Measurements from ENCODE around the gene GAPDHS.

GAPDHS gene

GRCh38 chr19:35540356-35540927 is 7.2 kb downstream of the GAPDHS start:
- DNase-seq (ENCODE audit: low read depth) = no peak

DNA sequence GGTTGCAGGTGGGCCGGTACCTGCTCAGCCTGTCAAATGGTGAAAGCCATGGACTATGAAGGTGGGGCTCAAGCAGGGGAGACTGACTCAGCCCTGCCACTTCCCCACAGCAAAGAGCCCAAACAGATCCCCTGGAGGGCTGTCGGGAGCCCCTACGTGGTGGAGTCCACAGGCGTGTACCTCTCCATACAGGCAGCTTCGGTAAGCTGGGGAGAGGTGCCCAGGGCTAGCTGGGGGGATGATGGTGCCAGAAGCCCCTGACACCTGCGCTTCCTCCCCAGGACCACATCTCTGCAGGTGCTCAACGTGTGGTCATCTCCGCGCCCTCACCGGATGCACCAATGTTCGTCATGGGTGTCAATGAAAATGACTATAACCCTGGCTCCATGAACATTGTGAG is 9.0 kb downstream of the GAPDHS start:
- DNase-seq (ENCODE audit: low read depth) = no peak

- DNase-seq (ENCODE audit: low read depth) = no peak
Measured at GRCh38 chr19:35543280-35544109, 10.2 kb downstream of the GAPDHS start.

DNA sequence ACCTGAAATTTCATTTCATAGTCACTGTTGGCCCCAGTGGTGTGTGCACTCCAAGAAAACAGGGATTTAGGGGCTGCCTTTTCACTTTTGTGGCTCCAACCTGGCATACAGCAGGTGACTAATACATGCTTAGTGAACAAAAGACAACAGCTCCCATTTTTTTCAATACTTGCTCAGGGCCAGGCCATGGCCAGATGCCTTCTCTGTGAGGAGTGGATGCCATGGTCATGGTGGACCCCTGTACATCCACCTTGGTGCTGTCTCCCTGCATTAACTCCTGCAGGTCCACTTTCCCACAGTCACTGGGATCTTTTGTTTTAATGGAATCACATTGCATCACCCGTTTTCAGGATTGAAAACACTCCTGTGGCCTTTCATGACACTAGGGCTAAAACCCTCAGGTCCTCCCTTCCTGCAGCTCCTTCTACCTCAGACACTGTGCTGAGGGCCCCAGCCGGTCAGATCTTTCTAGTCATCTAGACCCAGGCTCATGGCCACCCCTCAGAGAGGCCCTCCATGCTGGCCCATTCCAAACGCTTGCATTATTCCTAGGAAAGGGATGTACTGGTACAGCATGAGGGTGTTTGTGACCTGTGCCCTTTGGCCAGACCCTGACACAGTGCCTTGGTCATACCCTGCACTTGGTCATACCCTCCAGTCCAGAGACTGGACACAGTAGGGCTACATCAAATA is 11.0 kb downstream of the GAPDHS start:
- no peak for DNase-seq (ENCODE audit: low read depth)

DNA sequence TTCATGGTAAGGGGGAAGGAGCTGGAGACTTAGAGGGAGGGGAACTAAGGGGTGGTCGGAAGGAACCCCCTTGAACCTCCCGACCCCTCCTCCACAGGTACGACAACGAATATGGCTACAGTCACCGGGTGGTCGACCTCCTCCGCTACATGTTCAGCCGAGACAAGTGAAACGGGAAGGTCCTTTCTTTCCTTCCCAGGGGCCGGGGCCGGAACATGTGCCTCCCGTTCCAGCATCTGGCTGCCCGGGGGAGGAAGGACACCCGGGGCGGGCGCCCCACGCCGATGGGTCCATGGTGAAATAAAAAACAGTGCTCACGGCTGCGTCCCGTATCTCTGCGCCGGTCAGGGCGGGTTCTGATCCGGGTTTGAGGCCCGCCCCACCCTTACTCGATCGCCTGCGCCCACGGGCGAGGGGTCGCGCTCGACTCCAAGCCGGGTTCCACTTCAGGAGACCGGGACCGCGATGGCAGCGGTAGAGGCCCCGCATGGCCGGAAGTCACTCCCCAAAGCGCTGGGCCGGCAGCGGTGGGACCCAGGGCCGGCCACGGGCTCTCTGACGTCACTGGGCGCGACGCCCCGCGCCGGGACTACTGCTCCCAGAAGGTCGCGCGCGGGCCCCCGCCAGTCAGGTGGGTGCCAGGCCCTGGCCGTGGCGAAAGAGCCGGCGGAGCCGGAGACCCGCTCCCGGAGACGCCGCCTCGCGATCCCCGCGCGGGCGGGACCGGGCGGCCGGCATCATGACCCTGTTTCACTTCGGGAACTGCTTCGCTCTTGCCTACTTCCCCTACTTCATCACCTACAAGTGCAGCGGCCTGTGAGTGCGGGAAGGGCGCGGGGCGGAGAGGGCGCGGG is 12.0 kb downstream of the GAPDHS start, which contains the start of gene TMEM147:
TSS of gene TMEM147 (plus strand) at position 626 of the 854 bp plus-strand sequence. CDS start at position 740, 114 bp downstream.
- peak; percentile 68 for DNase-seq (ENCODE audit: low read depth)

GRCh38 chr19:35545855-35546381 is 12.7 kb downstream of the GAPDHS start:
- peak; percentile 17 for DNase-seq (ENCODE audit: low read depth)

DNA sequence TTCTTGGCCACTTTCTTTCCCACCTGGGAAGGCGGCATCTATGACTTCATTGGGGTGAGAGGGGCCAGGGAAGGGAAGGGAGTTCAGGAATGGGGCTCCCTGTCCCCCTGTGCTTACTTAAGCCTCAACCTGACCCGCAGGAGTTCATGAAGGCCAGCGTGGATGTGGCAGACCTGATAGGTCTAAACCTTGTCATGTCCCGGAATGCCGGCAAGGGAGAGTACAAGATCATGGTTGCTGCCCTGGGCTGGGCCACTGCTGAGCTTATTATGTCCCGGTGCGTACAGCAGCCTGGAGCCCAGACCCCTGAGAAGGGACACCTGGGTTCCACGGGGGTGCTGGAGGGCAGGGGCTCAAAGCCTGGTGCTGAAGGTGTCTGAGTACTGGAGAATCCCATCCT is 13.3 kb downstream of the GAPDHS start:
- DNase-seq (ENCODE audit: low read depth) = no peak

- DNase-seq (ENCODE audit: low read depth) = peak; percentile 24
Measured at GRCh38 chr19:35549174-35549788, 16.0 kb downstream of the GAPDHS start.

DNA sequence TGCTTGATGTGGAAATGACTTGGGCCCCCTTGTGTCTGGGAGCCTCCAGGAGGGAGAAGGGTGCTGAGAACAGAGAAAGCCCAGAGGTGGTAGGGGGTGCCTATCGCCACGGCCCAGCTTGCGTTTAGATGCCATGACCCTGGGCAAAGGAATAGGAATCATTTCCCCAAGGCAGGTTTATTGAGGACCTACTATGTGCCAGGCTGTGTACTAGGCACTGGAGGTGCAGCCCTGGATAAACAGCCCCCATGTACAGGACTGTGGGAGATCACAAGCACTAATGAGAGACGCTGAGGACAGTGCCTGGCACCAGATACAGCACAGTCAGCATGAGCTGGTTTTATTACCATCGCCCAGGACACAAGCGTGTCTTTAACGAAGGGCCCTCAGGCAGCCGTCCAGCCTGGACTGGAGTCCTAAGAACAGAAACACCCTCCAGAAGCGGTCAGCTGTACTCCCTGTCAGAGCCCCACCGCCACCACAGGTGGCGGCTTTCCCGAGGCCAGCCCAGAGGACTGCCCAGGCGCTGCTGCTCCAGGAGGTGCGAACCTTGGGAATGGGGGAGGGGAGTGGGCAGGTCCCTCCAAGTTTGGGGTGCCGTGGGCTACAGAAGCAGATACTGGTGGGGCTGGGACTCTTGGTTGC is 16.7 kb downstream of the GAPDHS start:
- no peak for DNase-seq (ENCODE audit: low read depth)

DNA sequence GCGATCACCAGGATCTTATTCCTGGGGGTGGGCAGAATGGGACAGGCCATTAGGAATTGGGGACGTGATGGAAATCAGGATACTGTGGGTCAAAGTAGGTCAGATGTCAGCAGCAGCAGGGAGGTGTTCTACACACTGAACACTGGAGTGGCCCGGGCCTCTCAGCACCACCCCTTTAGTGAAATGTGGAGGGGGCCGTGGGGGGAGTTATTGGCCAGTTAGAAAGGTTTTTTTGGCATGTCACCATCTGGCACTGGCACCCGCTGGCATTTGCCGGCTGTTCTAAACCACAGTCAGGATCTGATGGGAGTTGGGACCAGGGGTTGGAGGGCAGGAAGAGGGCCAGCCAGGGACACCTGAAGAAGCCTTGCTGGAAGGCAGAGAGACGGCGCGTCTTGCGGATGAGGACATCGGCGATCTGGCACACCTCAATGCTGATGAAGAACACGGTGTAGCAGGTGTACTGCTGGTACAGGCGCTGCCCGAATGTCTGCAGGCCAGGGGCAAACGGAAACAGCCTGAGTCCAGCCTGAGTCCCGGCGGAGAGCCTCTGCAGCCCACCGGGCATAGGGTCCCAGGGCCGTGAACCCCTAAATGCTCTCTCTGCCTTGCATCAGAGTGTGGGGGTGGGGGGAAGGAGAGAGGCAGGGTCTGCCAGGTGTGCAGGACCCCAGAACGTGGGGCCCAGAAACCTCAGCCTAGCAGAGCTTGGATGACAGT is 18.0 kb downstream of the GAPDHS start:
- DNase-seq (ENCODE audit: low read depth) = no peak

- no peak for DNase-seq (ENCODE audit: low read depth)
Measured at GRCh38 chr19:35552534-35553384, 19.5 kb downstream of the GAPDHS start.

- DNase-seq (ENCODE audit: low read depth) = no peak
Measured at GRCh38 chr19:35553385-35554000, 20.2 kb downstream of the GAPDHS start.

GRCh38 chr19:35554076-35554475 is 20.8 kb downstream of the GAPDHS start:
- no peak for DNase-seq (ENCODE audit: low read depth)

DNA sequence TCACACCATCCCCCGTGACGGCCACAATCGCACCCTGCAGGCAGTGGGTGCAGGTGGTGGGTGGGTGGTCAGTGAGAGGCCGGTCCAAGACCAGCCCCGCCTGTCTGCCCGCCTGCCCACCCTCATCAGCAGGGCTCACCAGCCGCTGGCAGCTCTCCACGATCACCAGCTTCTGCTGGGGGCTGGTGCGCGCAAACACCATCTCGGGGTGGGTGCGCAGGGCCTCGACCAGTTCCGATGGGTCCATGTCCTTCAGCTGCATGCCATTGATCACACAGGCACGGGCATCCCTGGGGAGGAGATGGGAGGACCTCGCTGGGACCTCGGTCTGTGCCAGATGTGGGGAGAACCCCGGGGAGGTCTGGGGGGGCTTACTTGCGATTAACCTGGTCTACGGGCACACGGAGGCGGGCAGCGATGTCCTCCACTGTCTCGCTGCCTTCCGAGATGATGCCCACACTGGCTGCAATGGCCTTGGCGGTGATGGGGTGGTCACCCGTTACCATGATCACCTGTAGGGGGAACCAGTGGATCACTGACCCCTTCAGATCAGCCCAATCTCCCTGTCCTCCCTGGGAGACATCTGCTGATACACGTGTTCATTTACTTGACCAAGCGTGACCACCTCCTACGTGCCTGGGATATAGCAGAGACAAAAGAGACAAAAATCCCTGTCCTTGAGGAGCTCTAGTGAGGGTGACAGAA is 22.2 kb downstream of the GAPDHS start:
- no peak for DNase-seq (ENCODE audit: low read depth)

- DNase-seq (ENCODE audit: low read depth) = no peak
Measured at GRCh38 chr19:35556025-35556590, 22.9 kb downstream of the GAPDHS start.

- no peak for DNase-seq (ENCODE audit: low read depth)
Measured at GRCh38 chr19:35556846-35557538, 23.7 kb downstream of the GAPDHS start.
